PFSK-1 (cell line): Measurements from ENCODE around the gene GARIN3.

ENCODE experiments used
- FOXP2 ChIP-seq: optimal IDR thresholded peaks from 2 replicates; pipeline ENCODE3; 2011; ENCODE audit warnings: borderline replicate concordance, control low read depth, inconsistent platforms; ENCODE audit not compliant: insufficient read depth; ENCODE audit errors: extremely low read length, extremely low read depth
- POLR2AphosphoS5 ChIP-seq: IDR thresholded peaks from 2 replicates; pipeline ENCODE4 v1.6.1; 2012; ENCODE audit warnings: low read depth, mild to moderate bottlenecking, control low read depth, low read length, moderate library complexity
- SIN3A ChIP-seq: IDR thresholded peaks from 2 replicates; pipeline ENCODE4 v1.6.1; 2012; ENCODE audit warnings: mild to moderate bottlenecking, low read length, moderate library complexity, borderline replicate concordance; ENCODE audit not compliant: insufficient read depth
- TAF1 ChIP-seq: IDR thresholded peaks from 2 replicates; pipeline ENCODE4 v1.6.1; 2012; ENCODE audit warnings: low read length, control low read depth, borderline replicate concordance; ENCODE audit not compliant: insufficient read depth
- TF ChIP-seq, protein P1 (sequence below), 2 experiments: IDR thresholded peaks; 2 replicates each; pipeline versions ENCODE4 v1.6.1 to v1.8.0; 2011 to 2012; ENCODE audit warnings: low read depth in 2 of 2, low read length in 2 of 2, control low read depth in 1 of 2, inconsistent platforms in 1 of 2, mild to moderate bottlenecking in 1 of 2, moderate library complexity in 1 of 2; ENCODE audit not compliant: insufficient read depth in 1 of 2

The GARIN3 gene

GRCh38 chr5:157116483-157116954 lies 49.5 kb downstream of the GARIN3 start:
- TF ChIP-seq TAF1, result no peak
- TF ChIP-seq, protein P1, sequence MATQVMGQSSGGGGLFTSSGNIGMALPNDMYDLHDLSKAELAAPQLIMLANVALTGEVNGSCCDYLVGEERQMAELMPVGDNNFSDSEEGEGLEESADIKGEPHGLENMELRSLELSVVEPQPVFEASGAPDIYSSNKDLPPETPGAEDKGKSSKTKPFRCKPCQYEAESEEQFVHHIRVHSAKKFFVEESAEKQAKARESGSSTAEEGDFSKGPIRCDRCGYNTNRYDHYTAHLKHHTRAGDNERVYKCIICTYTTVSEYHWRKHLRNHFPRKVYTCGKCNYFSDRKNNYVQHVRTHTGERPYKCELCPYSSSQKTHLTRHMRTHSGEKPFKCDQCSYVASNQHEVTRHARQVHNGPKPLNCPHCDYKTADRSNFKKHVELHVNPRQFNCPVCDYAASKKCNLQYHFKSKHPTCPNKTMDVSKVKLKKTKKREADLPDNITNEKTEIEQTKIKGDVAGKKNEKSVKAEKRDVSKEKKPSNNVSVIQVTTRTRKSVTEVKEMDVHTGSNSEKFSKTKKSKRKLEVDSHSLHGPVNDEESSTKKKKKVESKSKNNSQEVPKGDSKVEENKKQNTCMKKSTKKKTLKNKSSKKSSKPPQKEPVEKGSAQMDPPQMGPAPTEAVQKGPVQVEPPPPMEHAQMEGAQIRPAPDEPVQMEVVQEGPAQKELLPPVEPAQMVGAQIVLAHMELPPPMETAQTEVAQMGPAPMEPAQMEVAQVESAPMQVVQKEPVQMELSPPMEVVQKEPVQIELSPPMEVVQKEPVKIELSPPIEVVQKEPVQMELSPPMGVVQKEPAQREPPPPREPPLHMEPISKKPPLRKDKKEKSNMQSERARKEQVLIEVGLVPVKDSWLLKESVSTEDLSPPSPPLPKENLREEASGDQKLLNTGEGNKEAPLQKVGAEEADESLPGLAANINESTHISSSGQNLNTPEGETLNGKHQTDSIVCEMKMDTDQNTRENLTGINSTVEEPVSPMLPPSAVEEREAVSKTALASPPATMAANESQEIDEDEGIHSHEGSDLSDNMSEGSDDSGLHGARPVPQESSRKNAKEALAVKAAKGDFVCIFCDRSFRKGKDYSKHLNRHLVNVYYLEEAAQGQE (IDR thresholded peaks at IDR 0.05; ENCODE audit: insufficient read depth in 1 of 2, low read depth in 2 of 2, low read length in 2 of 2), result no peak
- TF ChIP-seq FOXP2, result no peak
- TF ChIP-seq POLR2AphosphoS5, result no peak
- no peak for TF ChIP-seq SIN3A

- TF ChIP-seq FOXP2, result no peak
- no peak for TF ChIP-seq TAF1
- TF ChIP-seq, protein P1 (IDR thresholded peaks at IDR 0.05; ENCODE audit: insufficient read depth in 1 of 2, low read depth in 2 of 2, low read length in 2 of 2), result no peak
- TF ChIP-seq POLR2AphosphoS5, result no peak
- no peak for TF ChIP-seq SIN3A
Measured at GRCh38 chr5:157115502-157115901, 50.6 kb downstream of the GARIN3 start.

DNA sequence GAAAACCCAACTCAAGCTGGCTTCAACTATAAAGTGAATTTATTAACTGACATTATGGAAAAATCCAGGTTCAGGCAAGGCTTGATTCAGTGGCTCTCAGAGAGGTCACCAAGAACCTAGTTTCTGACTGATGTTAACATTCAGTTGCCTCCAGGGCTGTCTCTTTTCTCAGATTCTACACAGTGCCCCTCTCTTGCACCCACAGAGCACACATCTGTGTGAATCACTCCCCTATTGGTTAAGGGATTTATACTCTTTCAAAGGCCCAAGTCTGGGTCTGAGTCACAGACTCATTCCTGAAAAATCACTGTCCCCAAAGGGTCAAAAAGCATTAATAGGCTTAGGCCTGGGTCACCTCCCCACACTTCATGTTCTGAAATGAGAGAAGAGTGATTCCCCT lies 51.1 kb downstream of the GARIN3 start:
- TF ChIP-seq POLR2AphosphoS5 (no peak), SIN3A (no peak), TAF1 (no peak)
- TF ChIP-seq, protein P1 (IDR thresholded peaks at IDR 0.05; ENCODE audit: insufficient read depth in 1 of 2, low read depth in 2 of 2, low read length in 2 of 2), result no peak

GRCh38 chr5:157113002-157113401 lies 53.1 kb downstream of the GARIN3 start:
- TF ChIP-seq POLR2AphosphoS5 (no peak), FOXP2 (no peak), SIN3A (no peak), TAF1 (no peak)
- TF ChIP-seq, protein P1 (IDR thresholded peaks at IDR 0.05; ENCODE audit: insufficient read depth in 1 of 2, low read depth in 2 of 2, low read length in 2 of 2), result no peak
